HepG2 (cell line): Measurements from ENCODE around the gene ZNF629. TPM values are rescaled to one million over a fixed set of nuclear protein-coding genes. Genes with fewer than 3 reads are reported as not detected.

Experiments
- ATAC-seq: fragments of 200-7000 bp; cut with Tn5 transposase; 3 replicates; pipeline ENCODE4 v1.9.1; 2020; ENCODE audit warnings: mild to moderate bottlenecking, moderate library complexity
- BruUV-seq: library from RNA; stranded (reverse); fragments of 400-500 nt; replicated peaks from 2 replicates; lab custom pipeline; 2021; lab: Mats Ljungman, UMichigan
- CTCF ChIA-PET: fragments of 300-600 bp; formaldehyde crosslinking; extraction: SDS; loops from one replicate; lab custom pipeline; 2021; ENCODE audit warnings: low total read pairs, inconsistent platforms, low intra/inter-chr PET ratio; lab: Yijun Ruan, JAX
- POLR2A ChIA-PET: fragments of 350-600 bp; sonication (Branson Sonifier 250); formaldehyde crosslinking; loops from one replicate; lab custom pipeline; 2020; ENCODE audit warnings: antibody characterized with exemption, inconsistent platforms; lab: Yijun Ruan, JAX
- DNase-seq: peaks from one replicate; pipeline ENCODE4 v3.0.0-alpha.2; 2015; ENCODE audit warnings: low spot score
- FAIRE-seq: peaks from 3 replicates; lab custom pipeline; 2011; peaks lifted over from hg19 to GRCh38; lab: Jason Lieb, UNC
- H2AFZ ChIP-seq: one replicate; pipeline ENCODE4 v1.6.1; 2011; ENCODE audit warnings: low read length, inconsistent platforms
- H3K27ac ChIP-seq: fragments of 300-600 bp; 3 replicates; pipeline ENCODE4 v1.8.0; 2011; ENCODE audit warnings: mixed run types, mild to moderate bottlenecking, mixed read lengths, low read length, inconsistent platforms; ENCODE audit not compliant: insufficient read depth; ENCODE audit errors: extremely low read length
- H3K27me3 ChIP-seq, 2 experiments: fragments of 200-600 bp in 1 of 2; 2 replicates in 1 of 2; 3 replicates in 1 of 2; pipeline versions ENCODE4 v1.6.0 to v1.8.0; 2011; ENCODE audit warnings: low read length in 2 of 2, mild to moderate bottlenecking in 2 of 2, moderate library complexity in 2 of 2, inconsistent platforms in 1 of 2; ENCODE audit not compliant: insufficient read depth in 2 of 2, control insufficient read depth in 1 of 2
- H3K36me3 ChIP-seq, 2 experiments: fragments of 200-600 bp in 1 of 2; replicated peaks in 1 of 2; 2 replicates in 1 of 2; 3 replicates in 1 of 2; pipeline versions ENCODE4 v1.5.1 to v1.8.0; 2011; ENCODE audit warnings: low read length in 2 of 2, inconsistent platforms in 1 of 2; ENCODE audit not compliant: insufficient read depth in 2 of 2, control insufficient read depth in 1 of 2
- H3K4me1 ChIP-seq: 2 replicates; pipeline ENCODE4 v1.5.1; 2012; ENCODE audit warnings: low read length, inconsistent platforms; ENCODE audit not compliant: insufficient read depth
- H3K4me2 ChIP-seq: 2 replicates; pipeline ENCODE4 v1.6.0; 2011; ENCODE audit warnings: low read depth, low read length, inconsistent platforms
- H3K4me3 ChIP-seq, 3 experiments: fragments of 200-600 bp in 1 of 3; sonication (generic), shearing (Covaris generic) in 1 of 3; replicated peaks in 1 of 3; 2 replicates each; pipeline ENCODE4 v1.5.1; 2011 to 2016; ENCODE audit warnings: low read length in 3 of 3, inconsistent platforms in 2 of 3, low read depth in 2 of 3, mild to moderate bottlenecking in 2 of 3, control low read depth in 1 of 3, mixed read lengths in 1 of 3; ENCODE audit not compliant: insufficient read depth in 1 of 3
- H3K79me2 ChIP-seq: one replicate; pipeline ENCODE4 v1.6.1; 2011; ENCODE audit warnings: low read length, inconsistent platforms; ENCODE audit not compliant: insufficient read depth
- H3K9ac ChIP-seq: 2 replicates; pipeline ENCODE4 v1.6.0; 2011; ENCODE audit warnings: mild to moderate bottlenecking, low read depth, low read length, inconsistent platforms; ENCODE audit not compliant: insufficient read depth
- H3K9me3 ChIP-seq: 2 replicates; pipeline ENCODE4 v1.5.1; 2012; ENCODE audit warnings: mild to moderate bottlenecking, low read length
- H4K20me1 ChIP-seq: 2 replicates; pipeline ENCODE4 v1.6.0; 2011; ENCODE audit warnings: inconsistent platforms, mild to moderate bottlenecking, low read length, moderate library complexity; ENCODE audit not compliant: insufficient read depth
- CEBPG ChIP-seq: IDR thresholded peaks from 2 replicates; pipeline ENCODE4 v1.6.1; 2016
- CHD4 ChIP-seq: fragments of 200-600 bp; sonication (generic); IDR thresholded peaks from 2 replicates; pipeline ENCODE4 v1.7.0; 2017; ENCODE audit warnings: mild to moderate bottlenecking, low read length, borderline replicate concordance
- GATAD1 ChIP-seq: IDR thresholded peaks from 2 replicates; pipeline ENCODE4 v1.6.1; 2016; ENCODE audit warnings: missing genetic modification reagents, missing compliant biosample characterization
- KDM6A ChIP-seq: IDR thresholded peaks from 2 replicates; pipeline ENCODE4 v1.6.1; 2016; ENCODE audit warnings: low read depth
- PHF5A ChIP-seq: IDR thresholded peaks from one replicate; pipeline ENCODE4 v1.6.1; 2018; ENCODE audit warnings: low read depth, missing genetic modification reagents; ENCODE audit not compliant: unreplicated experiment
- SOX13 ChIP-seq, 3 experiments: fragments of 450-650 bp in 1 of 3; sonication (generic) in 1 of 3; formaldehyde crosslinking in 1 of 3; IDR thresholded peaks in 2 of 3; conservative IDR thresholded peaks in 1 of 3; 2 replicates each; pipeline versions ENCODE4 v1.5.0 to v1.6.1; 2016 to 2020; ENCODE audit warnings: antibody characterized with exemption in 1 of 3, mild to moderate bottlenecking in 1 of 3, missing compliant biosample characterization in 1 of 3, missing genetic modification reagents in 1 of 3, moderate library complexity in 1 of 3
- TOPORS ChIP-seq: sonication (generic); formaldehyde crosslinking; IDR thresholded peaks from 2 replicates; pipeline ENCODE4 v1.8.0; 2023; ENCODE audit warnings: mild to moderate bottlenecking, missing genetic modification reagents
- ZFP41 ChIP-seq: sonication (generic); formaldehyde crosslinking; IDR thresholded peaks from 2 replicates; pipeline ENCODE4 v1.4.0; 2020; ENCODE audit warnings: mild to moderate bottlenecking, missing genetic modification reagents, borderline replicate concordance
- ZFP62 ChIP-seq: sonication (generic); formaldehyde crosslinking; IDR thresholded peaks from 2 replicates; pipeline ENCODE4 v1.4.0; 2020; ENCODE audit warnings: missing genetic modification reagents
- ZNF337 ChIP-seq: sonication (generic); formaldehyde crosslinking; IDR thresholded peaks from 2 replicates; pipeline ENCODE4 v1.5.1; 2020; ENCODE audit warnings: missing genetic modification reagents, low read depth, mild to moderate bottlenecking, borderline replicate concordance
- ZNF33A ChIP-seq: sonication (generic); formaldehyde crosslinking; IDR thresholded peaks from 2 replicates; pipeline ENCODE4 v1.5.1; 2020; ENCODE audit warnings: missing genetic modification reagents, mild to moderate bottlenecking, moderate library complexity, borderline replicate concordance
- ZNF382 ChIP-seq: sonication (generic); formaldehyde crosslinking; IDR thresholded peaks from 2 replicates; pipeline ENCODE4 v1.5.0; 2020; ENCODE audit warnings: missing genetic modification reagents, mild to moderate bottlenecking, borderline replicate concordance
- ZNF552 ChIP-seq: sonication (generic); formaldehyde crosslinking; IDR thresholded peaks from 2 replicates; pipeline ENCODE4 v1.9.0; 2022; ENCODE audit warnings: missing genetic modification reagents, mild to moderate bottlenecking, borderline replicate concordance
- ZNF616 ChIP-seq: sonication (generic); formaldehyde crosslinking; IDR thresholded peaks from 2 replicates; pipeline ENCODE4 v1.5.0; 2020; ENCODE audit warnings: low read depth, mild to moderate bottlenecking, missing genetic modification reagents
- ZNF766 ChIP-seq: sonication (generic); formaldehyde crosslinking; IDR thresholded peaks from 2 replicates; pipeline ENCODE4 v1.5.0; 2020; ENCODE audit warnings: missing genetic modification reagents, borderline replicate concordance
- WGBS: methylation state at CpG from one replicate; pipeline ENCODE4 v1.1.6; 2017; ENCODE audit warnings: low lambda C conversion rate; 5-methylcytosine and 5-hydroxymethylcytosine counted together
- in situ Hi-C: cut with HindIII; loops from 2 replicates; pipeline ENCODE4 v1.10.0; 2017; ENCODE audit warnings: low pct_unique_long_range_greater_than_20kb; ENCODE audit not compliant: extremely low pct_ligation_motif_present
- intact Hi-C: fragments of 100-400 bp; cut with micrococcal nuclease; formaldehyde crosslinking; loops from one replicate; pipeline ENCODE4 v1.10.0; 2022; ENCODE audit not compliant: unreplicated experiment
- polyA plus RNA-seq, 8 experiments: library from polyadenylated mRNA; depleted of rRNA in 3 of 8; stranded (reverse) in 7 of 8; unstranded in 1 of 8; fragments of >200 nt; fragmentation: Illumina TruSeq in 4 of 8; extraction: Trizol in 4 of 8; gene quantifications; 2 replicates each; pipeline versions ENCODE4 v1.2.1 to v1.2.3, GENCODE V29; 2011 to 2016; ENCODE audit warnings: low read depth in 4 of 8, missing spikeins in 1 of 8, mixed read lengths in 1 of 8; ENCODE audit not compliant: insufficient read depth in 1 of 8
- total RNA-seq, 5 experiments: library from RNA; depleted of rRNA; stranded (reverse); fragments of >200 nt; fragmentation: Illumina TruSeq; extraction: Trizol; gene quantifications; 2 replicates each; pipeline ENCODE4 v1.2.3, GENCODE V29; 2016; ENCODE audit warnings: low read depth in 1 of 5
- TF ChIP-seq, protein P1 (sequence below), 2 experiments: IDR thresholded peaks; 2 replicates each; pipeline ENCODE4 v1.6.1; 2011 to 2012; ENCODE audit warnings: low read length in 2 of 2, borderline replicate concordance in 1 of 2, low read depth in 1 of 2, mild to moderate bottlenecking in 1 of 2, moderate library complexity in 1 of 2
- TF ChIP-seq, protein P2 (sequence below): sonication (generic); formaldehyde crosslinking; IDR thresholded peaks from 2 replicates; pipeline ENCODE4 v1.5.0; 2020; ENCODE audit warnings: mild to moderate bottlenecking, missing genetic modification reagents, borderline replicate concordance

Gene ZNF629
- total and polyA plus RNA-seq, 2 of the 13 experiments (the other 11 are each of a cell fraction or from before 2014, with no cell fraction given): 6.1 to 16.5 TPM

DNA sequence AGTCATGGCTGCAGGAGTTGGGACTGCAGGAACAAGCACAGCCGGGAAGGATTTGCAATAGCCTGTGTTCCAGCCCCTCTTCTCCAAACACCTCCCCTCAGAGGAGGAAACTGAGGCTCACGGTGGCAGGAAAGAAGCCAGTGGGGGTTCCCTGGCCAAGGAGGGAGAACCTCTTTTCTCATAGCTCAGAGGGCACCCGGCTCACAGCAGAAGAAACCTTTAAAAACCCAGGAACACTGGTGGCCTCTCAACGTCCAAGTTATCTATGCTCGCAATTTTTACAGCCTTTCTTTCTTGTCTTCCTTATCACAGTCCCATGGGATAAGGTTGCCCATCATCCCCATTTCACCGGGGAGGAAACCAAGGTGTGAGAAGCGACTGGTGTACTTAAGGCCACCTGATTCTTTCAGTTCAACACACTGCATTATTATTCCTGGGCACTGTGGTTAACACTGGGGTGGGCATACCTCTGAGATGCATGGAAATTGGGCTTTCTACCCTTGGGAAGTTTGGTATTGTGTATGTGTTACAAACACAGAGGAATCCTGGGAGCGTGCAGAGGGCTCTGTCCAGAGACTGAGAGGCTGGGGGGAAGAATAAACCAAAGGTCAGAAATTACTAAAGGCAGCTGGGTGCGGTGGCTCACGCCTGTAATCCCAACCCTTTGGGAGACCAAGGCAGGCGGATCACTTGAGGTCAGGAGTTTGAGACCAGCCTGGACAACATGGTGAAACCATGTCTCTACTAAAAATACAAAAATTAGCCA is 791 bp upstream of the ZNF629 start:
- Histone ChIP-seq H3K36me3 (peaks cover 10 to 14% of the 10 kb centered on the region in 2 experiments; a peak in 4 of 5 replicates), H3K27me3 (peaks cover 4 to 12% of the 10 kb centered on the region in 2 experiments; a peak in 3 of 5 replicates), H2AFZ (peak overlapping the region; percentile 8), H4K20me1 (no peaks in the 10 kb centered on the region), H3K9ac (peak overlapping the region; percentile 95), H3K27ac (peak overlapping the region; percentile 78), H3K4me1 (peaks cover 38% of the 10 kb centered on the region), H3K4me3 (peak overlapping the region; percentile 99 to 100 (median 100)), H3K79me2 (peaks cover 29% of the 10 kb centered on the region), H3K9me3 (no peaks in the 10 kb centered on the region), H3K4me2 (peak overlapping the region; percentile 92)
- ChIA-PET POLR2A (interaction anchor here (0.9 to 2.9 kb wide), 16 partner anchors 8 to 154 kb away, joined by 3 to 257 read pairs (median 6); partner anchors contain the start of genes FBRS and PHKG2), CTCF (interaction anchor here (1.0 kb wide), 1 partner anchor 26 kb away, joined by 3 read pairs; no protein-coding TSS in a partner anchor)
- BruUV-seq: TSS peak; percentile 85
- WGBS: 1% methylated on average over 11 of the region's 11 CpGs
- intact Hi-C loops: loop anchor here (1.0 to 5.0 kb wide), 3 partner anchors 18 to 210 kb away; no protein-coding TSS in a partner anchor
- in situ Hi-C loops: no loop called here
- ATAC-seq (peak; percentile 51), FAIRE-seq (no peak), DNase-seq (peak; percentile 57)
- no peak for TF ChIP-seq PHF5A (CRISPR knock-in tag)
- no peak for TF ChIP-seq GATAD1
- TF ChIP-seq, protein P1, sequence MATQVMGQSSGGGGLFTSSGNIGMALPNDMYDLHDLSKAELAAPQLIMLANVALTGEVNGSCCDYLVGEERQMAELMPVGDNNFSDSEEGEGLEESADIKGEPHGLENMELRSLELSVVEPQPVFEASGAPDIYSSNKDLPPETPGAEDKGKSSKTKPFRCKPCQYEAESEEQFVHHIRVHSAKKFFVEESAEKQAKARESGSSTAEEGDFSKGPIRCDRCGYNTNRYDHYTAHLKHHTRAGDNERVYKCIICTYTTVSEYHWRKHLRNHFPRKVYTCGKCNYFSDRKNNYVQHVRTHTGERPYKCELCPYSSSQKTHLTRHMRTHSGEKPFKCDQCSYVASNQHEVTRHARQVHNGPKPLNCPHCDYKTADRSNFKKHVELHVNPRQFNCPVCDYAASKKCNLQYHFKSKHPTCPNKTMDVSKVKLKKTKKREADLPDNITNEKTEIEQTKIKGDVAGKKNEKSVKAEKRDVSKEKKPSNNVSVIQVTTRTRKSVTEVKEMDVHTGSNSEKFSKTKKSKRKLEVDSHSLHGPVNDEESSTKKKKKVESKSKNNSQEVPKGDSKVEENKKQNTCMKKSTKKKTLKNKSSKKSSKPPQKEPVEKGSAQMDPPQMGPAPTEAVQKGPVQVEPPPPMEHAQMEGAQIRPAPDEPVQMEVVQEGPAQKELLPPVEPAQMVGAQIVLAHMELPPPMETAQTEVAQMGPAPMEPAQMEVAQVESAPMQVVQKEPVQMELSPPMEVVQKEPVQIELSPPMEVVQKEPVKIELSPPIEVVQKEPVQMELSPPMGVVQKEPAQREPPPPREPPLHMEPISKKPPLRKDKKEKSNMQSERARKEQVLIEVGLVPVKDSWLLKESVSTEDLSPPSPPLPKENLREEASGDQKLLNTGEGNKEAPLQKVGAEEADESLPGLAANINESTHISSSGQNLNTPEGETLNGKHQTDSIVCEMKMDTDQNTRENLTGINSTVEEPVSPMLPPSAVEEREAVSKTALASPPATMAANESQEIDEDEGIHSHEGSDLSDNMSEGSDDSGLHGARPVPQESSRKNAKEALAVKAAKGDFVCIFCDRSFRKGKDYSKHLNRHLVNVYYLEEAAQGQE (IDR thresholded peaks at IDR 0.05; ENCODE audit: borderline replicate concordance in 1 of 2, low read depth in 1 of 2, low read length in 2 of 2): peak in 1 of 2 experiments; percentile 61; a peak in 1 of 4 replicates
- TF ChIP-seq KDM6A (CRISPR knock-in tag): no peak
- 0 out of 2 replicates have a peak, but pooled peaks have one; percentile 5 for TF ChIP-seq CEBPG (CRISPR knock-in tag)
- no peak for TF ChIP-seq SOX13 (IDR thresholded peaks at IDR 0.05)
- peak in 1 of 2 experiments; percentile 19; a peak in 1 of 4 replicates for TF ChIP-seq SOX13 (CRISPR knock-in tag; conservative IDR thresholded peaks at IDR 0.05 in 1 of 2, IDR thresholded peaks at IDR 0.05 in 1 of 2)
- TF ChIP-seq CHD4: peak; percentile 62; the same call in 1 of the 2 replicates
- TF ChIP-seq, protein P2, sequence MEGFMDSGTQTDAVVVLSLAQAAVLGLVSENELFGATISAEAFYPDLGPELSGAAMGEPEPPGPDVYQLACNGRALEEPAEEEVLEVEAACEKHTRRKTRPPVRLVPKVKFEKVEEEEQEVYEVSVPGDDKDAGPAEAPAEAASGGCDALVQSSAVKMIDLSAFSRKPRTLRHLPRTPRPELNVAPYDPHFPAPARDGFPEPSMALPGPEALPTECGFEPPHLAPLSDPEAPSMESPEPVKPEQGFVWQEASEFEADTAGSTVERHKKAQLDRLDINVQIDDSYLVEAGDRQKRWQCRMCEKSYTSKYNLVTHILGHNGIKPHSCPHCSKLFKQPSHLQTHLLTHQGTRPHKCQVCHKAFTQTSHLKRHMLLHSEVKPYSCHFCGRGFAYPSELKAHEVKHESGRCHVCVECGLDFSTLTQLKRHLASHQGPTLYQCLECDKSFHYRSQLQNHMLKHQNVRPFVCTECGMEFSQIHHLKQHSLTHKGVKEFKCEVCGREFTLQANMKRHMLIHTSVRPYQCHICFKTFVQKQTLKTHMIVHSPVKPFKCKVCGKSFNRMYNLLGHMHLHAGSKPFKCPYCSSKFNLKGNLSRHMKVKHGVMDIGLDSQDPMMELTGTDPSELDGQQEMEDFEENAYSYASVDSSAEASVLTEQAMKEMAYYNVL (CRISPR knock-in tag): no peak; the same call in 1 of the 2 replicates
- TF ChIP-seq ZNF766: peak; percentile 14; the same call in 1 of the 2 replicates
- no peak for TF ChIP-seq ZNF337 (CRISPR knock-in tag)
- no peak for TF ChIP-seq ZNF382
- no peak for TF ChIP-seq ZFP41
- no peak for TF ChIP-seq TOPORS (CRISPR knock-in tag)
- peak; percentile 50; the same call in 1 of the 2 replicates for TF ChIP-seq ZFP62
- TF ChIP-seq ZNF33A (CRISPR knock-in tag): no peak
- no peak for TF ChIP-seq ZNF552
- no peak for TF ChIP-seq ZNF616 (CRISPR knock-in tag)
